ENCODE measurements around the gene JAKMIP1. TPM values are rescaled to one million over a fixed set of nuclear protein-coding genes. Genes with fewer than 3 reads are reported as not detected.
A peak's percentile ranks its signal among the peaks of the same experiment; 100 is the strongest.

The JAKMIP1 gene
- total RNA-seq, 4 donors from 2014 or later = not detected

DNA sequence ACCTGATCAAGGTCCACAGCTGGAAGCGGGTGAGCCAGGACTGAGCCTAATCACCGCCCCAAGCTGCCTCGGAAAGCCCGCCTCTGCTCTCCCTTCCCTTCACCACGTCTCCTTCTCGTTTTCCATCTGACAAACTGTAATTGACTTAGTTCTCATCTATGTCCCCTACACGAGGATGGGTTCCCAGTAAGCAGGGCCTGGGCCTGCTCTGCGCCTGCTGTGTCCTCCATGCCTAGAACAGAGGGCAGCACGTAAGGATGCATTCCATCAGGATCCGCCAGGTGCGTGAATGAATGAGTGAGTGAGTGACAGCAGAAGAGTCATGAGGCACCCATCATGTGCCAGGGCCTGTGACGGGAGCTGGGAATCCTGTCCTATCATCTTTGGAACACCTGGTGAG lies 86.7 kb downstream of the JAKMIP1 start:
- intact Hi-C loops (cut with DNase I; ENCODE audit: low total_unique reads) = no loop called here
- 81 to 85% methylated on average over 12 of the region's 12 CpGs for WGBS, 2 donors
- no peak for TF ChIP-seq POLR2A (IDR thresholded peaks at IDR 0.05)
- TF ChIP-seq, protein P1, sequence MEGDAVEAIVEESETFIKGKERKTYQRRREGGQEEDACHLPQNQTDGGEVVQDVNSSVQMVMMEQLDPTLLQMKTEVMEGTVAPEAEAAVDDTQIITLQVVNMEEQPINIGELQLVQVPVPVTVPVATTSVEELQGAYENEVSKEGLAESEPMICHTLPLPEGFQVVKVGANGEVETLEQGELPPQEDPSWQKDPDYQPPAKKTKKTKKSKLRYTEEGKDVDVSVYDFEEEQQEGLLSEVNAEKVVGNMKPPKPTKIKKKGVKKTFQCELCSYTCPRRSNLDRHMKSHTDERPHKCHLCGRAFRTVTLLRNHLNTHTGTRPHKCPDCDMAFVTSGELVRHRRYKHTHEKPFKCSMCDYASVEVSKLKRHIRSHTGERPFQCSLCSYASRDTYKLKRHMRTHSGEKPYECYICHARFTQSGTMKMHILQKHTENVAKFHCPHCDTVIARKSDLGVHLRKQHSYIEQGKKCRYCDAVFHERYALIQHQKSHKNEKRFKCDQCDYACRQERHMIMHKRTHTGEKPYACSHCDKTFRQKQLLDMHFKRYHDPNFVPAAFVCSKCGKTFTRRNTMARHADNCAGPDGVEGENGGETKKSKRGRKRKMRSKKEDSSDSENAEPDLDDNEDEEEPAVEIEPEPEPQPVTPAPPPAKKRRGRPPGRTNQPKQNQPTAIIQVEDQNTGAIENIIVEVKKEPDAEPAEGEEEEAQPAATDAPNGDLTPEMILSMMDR (IDR thresholded peaks at IDR 0.05) = no peak
- DNase-seq (ENCODE audit: low spot score in 2 of 2) = peak in 1 of 2 donors; percentile 53
- no peak overlapping the region for H3K4me3 ChIP-seq (ENCODE audit: low read depth, poor library complexity, severe bottlenecking)

DNA sequence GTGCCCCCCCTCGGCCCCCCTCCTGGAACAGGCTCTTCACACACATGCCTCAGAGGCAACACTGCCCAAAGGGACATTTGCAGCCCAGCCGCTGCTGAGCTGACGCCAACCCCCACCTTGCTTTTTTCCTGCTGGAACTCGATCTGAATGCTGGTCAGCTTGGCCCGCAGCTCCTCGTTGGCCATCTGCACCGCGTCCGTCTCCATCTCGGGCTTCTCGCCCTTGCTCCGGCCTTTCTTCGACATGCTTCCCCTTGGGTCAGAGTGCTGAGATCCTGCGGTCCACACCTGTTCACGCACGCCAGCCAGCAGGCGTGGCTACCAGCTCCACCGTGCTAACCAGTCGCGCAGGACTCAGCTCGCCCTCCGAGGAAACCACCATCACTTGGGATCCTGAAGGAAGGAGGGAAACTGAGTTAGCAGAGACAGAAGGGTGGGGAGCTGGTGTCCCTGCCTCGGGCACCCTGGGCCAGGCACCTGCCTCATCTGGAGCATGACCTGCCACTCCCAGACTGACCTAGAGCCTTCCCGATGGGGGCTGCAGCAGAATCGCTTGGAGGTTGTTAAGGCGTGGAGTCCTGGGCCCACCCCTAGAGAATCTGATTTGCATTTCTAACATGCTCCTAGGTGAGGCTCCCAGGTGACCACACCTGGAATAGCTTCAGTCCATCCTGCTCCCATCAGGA lies 87.6 kb downstream of the JAKMIP1 start:
- H3K4me3 ChIP-seq (ENCODE audit: low read depth, poor library complexity, severe bottlenecking) = no peak overlapping the region
- intact Hi-C loops (cut with DNase I; ENCODE audit: low total_unique reads) = no loop called here
- peak in 1 of 2 donors; percentile 48 for DNase-seq (ENCODE audit: low spot score in 2 of 2)
- WGBS, 2 donors = 47 to 58% methylated on average over 26 of the region's 26 CpGs
- TF ChIP-seq POLR2A (IDR thresholded peaks at IDR 0.05) = no peak
- TF ChIP-seq, protein P1 (IDR thresholded peaks at IDR 0.05) = no peak

DNA sequence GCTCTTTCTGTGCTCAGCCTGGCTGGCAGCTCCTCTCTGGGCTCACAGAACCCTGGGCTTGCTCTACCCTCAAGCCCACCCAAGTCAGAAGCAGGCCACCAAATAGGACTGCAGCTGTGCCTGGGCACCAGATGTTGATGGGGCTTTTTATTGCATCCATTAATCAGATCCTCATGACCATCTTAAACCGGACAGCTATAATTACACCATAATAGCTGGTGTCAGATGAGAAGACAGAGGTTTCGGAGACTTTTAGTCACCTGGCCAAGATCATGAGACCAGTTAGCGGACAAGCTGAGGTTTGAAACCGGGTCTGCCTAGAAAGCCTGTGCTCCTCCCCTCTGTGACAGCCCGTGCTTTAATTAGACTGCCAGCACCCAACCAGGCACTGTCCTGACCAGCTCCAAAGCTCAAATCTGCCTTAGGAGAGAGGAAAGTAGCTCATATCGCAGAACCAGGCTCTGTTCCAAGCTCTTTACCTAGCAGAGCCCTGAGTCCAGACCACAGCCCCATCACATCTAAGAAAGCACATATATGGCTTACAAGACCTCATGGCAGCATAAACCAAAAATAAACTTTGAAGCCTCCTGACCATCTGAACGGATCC lies 88.9 kb downstream of the JAKMIP1 start:
- peak in 1 of 2 donors; percentile 40 for DNase-seq (ENCODE audit: low spot score in 2 of 2)
- intact Hi-C loops (cut with DNase I; ENCODE audit: low total_unique reads) = no loop called here
- TF ChIP-seq POLR2A (IDR thresholded peaks at IDR 0.05) = no peak
- TF ChIP-seq, protein P1 (IDR thresholded peaks at IDR 0.05) = no peak
- 39 to 42% methylated on average over 7 of the region's 7 CpGs for WGBS, 2 donors
- H3K4me3 ChIP-seq (ENCODE audit: low read depth, poor library complexity, severe bottlenecking) = no peak overlapping the region

DNA sequence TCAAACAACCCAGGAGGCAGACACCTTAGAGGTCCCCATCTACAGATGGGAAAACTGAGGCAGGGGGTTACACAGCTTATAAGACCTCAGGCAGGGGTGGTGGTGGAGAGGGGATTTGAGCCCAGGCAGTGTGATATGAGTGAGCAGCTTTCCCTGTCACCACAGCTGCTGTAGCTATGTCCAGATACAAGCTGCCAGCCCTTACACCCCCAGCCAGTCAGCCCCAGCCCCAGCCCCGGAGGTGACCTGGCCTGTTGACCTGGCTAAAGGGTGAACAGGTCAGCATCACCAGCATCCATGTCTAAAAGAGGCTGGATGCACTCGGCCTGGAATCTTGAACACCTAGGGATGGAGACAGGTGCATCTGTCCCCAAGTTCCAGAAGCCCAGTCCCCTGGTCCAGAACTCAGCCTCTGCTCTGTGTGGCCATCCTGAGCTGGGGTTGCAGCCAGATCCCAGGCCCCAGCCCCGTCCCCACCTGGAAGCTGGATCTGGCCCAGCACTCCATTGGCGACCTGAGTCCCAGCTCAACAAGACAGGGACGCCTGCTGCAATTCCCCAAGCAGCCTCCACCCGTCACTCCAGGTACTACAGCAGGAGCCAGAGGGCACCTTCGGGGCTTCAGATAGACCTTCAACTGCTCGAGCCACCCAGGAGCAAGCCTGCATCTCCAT lies 89.5 kb downstream of the JAKMIP1 start:
- TF ChIP-seq, protein P1 (IDR thresholded peaks at IDR 0.05) = no peak
- TF ChIP-seq POLR2A (IDR thresholded peaks at IDR 0.05) = no peak
- 58 to 65% methylated on average over 3 to 6 of the region's 8 CpGs for WGBS, 2 donors
- intact Hi-C loops (cut with DNase I; ENCODE audit: low total_unique reads) = no loop called here
- peak in 1 of 2 donors; percentile 79 for DNase-seq (ENCODE audit: low spot score in 2 of 2)
- no peak overlapping the region for H3K4me3 ChIP-seq (ENCODE audit: low read depth, poor library complexity, severe bottlenecking)

DNA sequence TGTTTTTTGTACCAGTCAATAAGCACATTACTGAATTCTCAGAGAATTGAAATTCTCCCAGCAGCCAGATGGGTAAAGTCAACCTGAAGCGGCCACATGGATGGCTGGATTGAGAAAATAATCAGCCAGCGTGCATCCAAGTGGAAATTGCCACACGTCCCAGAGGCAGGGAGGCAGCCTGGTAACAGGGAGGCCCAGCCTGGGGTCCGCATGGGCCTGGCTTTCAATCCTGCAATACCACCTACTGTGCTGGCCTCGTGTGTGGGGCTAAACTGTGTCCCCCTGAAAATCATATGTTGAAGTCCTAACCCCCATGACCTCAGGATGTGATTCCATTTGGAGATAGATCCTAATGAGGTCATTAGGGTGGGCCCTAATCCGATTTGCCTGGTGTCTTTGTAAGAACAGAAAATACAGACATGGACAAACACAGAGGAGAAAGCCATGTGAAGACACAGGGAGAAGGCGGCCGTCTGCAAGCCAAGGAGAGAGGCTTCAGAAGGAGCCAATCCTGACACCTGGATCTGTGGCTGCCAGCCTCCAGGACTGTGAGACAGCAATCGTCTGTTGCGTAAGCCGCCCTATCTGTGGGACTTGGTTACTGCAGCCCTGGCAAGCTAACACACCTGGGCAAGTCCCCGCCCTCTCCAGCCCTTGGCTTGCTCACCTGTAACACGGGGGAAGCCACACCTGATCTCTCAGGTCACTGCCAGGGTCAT lies 90.3 kb downstream of the JAKMIP1 start:
- H3K4me3 ChIP-seq (ENCODE audit: low read depth, poor library complexity, severe bottlenecking) = no peak overlapping the region
- DNase-seq (ENCODE audit: low spot score in 2 of 2) = peak in 1 of 2 donors; percentile 49
- WGBS, 2 donors = 47 to 59% methylated on average over 13 of the region's 13 CpGs
- TF ChIP-seq POLR2A (IDR thresholded peaks at IDR 0.05) = no peak
- TF ChIP-seq, protein P1 (IDR thresholded peaks at IDR 0.05) = no peak
- intact Hi-C loops (cut with DNase I; ENCODE audit: low total_unique reads) = no loop called here

Measured in lower leg skin (tissue), 4 donors.